ENCODE data around the gene PKNOX1.
"Not testable (repeated sequence)": the region's sequence is repeated elsewhere in the genome, so short reads cannot be mapped to it uniquely, and the experiment has no call there.

The PKNOX1 gene

DNA sequence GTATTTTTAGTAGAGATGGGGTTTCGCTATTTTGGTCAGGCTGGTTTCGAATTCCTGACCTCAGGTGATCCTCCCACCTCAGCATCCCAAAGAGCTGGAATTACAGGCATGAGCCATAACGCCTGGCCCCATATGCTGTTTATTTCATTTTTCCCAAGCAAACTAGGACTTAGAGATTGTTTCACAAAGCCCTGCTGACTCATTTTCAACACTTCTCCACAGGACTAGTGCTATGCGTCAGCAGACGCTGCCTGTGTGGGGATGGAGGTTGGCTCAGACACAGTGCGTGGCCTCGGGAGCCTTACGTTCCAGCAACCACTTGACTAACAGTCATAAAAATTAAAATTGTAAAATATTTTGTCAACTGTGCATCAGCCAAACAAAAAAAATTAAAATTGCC, 22.7 kb downstream of the PKNOX1 start:
- no peak overlapping the region for H3K9ac ChIP-seq (ENCODE audit: low read length)
- no peaks in the 10 kb centered on the region for H4K20me1 ChIP-seq (ENCODE audit: low read depth, low read length)
- H2AFZ ChIP-seq (ENCODE audit: low read depth, low read length, severe bottlenecking) = no peak overlapping the region
- no peaks in the 10 kb centered on the region for H3K27me3 ChIP-seq (ENCODE audit: low read length)
- TF ChIP-seq, protein P1, sequence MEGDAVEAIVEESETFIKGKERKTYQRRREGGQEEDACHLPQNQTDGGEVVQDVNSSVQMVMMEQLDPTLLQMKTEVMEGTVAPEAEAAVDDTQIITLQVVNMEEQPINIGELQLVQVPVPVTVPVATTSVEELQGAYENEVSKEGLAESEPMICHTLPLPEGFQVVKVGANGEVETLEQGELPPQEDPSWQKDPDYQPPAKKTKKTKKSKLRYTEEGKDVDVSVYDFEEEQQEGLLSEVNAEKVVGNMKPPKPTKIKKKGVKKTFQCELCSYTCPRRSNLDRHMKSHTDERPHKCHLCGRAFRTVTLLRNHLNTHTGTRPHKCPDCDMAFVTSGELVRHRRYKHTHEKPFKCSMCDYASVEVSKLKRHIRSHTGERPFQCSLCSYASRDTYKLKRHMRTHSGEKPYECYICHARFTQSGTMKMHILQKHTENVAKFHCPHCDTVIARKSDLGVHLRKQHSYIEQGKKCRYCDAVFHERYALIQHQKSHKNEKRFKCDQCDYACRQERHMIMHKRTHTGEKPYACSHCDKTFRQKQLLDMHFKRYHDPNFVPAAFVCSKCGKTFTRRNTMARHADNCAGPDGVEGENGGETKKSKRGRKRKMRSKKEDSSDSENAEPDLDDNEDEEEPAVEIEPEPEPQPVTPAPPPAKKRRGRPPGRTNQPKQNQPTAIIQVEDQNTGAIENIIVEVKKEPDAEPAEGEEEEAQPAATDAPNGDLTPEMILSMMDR (IDR thresholded peaks at IDR 0.05; ENCODE audit: insufficient read depth, low read length, poor library complexity, severe bottlenecking) = no peak
- TF ChIP-seq EZH2phosphoT487 (conservative IDR thresholded peaks at IDR 0.05; ENCODE audit: low read length) = no peak
- H3K27ac ChIP-seq (ENCODE audit: low read depth, low read length) = no peak overlapping the region
- H3K36me3 ChIP-seq (ENCODE audit: low read length) = no peaks in the 10 kb centered on the region
- H3K9me3 ChIP-seq (ENCODE audit: insufficient read depth, low read length) = no peaks in the 10 kb centered on the region; the same call in 1 of the 2 replicates
- no peak overlapping the region for H3K4me3 ChIP-seq (ENCODE audit: insufficient read depth, low read length, poor library complexity, severe bottlenecking)
- H3F3A ChIP-seq (ENCODE audit: insufficient read depth) = no peaks in the 10 kb centered on the region
- H3K9me2 ChIP-seq (replicated peaks; ENCODE audit: insufficient read depth, low read length) = no peaks in the 10 kb centered on the region
- H3K4me2 ChIP-seq (ENCODE audit: low read depth, low read length, poor library complexity, severe bottlenecking) = no peak overlapping the region
- no peaks in the 10 kb centered on the region for H3K79me2 ChIP-seq (ENCODE audit: insufficient read depth, low read length)

DNA sequence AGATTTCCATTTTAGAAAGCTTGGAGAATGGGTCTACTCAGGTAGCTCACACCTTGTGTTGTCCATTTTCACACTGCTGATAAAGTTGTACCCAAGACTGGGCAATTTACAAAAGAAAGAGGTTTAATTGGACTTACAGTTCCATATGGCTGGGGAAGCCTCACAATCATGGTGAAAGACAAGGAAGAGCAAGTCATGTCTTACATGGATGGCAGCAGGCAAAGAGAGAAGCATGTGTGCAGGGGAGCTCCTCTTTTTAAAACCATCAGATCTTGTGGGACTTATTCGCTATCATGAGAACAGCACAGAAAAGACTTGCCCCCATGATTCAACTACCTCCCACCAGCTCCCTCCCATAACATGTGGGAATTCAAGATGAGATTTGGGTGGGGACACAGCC, 23.6 kb downstream of the PKNOX1 start:
- not testable (repeated sequence) for H3K79me2 ChIP-seq (ENCODE audit: insufficient read depth, low read length); H3K9ac ChIP-seq (ENCODE audit: low read length); H3F3A ChIP-seq (ENCODE audit: insufficient read depth); H4K20me1 ChIP-seq (ENCODE audit: low read depth, low read length); H2AFZ ChIP-seq (ENCODE audit: low read depth, low read length, severe bottlenecking); H3K27me3 ChIP-seq (ENCODE audit: low read length); H3K4me2 ChIP-seq (ENCODE audit: low read depth, low read length, poor library complexity, severe bottlenecking); H3K27ac ChIP-seq (ENCODE audit: low read depth, low read length); H3K9me3 ChIP-seq (ENCODE audit: insufficient read depth, low read length); H3K36me3 ChIP-seq (ENCODE audit: low read length); H3K9me2 ChIP-seq (replicated peaks; ENCODE audit: insufficient read depth, low read length); H3K4me3 ChIP-seq (ENCODE audit: insufficient read depth, low read length, poor library complexity, severe bottlenecking)

DNA sequence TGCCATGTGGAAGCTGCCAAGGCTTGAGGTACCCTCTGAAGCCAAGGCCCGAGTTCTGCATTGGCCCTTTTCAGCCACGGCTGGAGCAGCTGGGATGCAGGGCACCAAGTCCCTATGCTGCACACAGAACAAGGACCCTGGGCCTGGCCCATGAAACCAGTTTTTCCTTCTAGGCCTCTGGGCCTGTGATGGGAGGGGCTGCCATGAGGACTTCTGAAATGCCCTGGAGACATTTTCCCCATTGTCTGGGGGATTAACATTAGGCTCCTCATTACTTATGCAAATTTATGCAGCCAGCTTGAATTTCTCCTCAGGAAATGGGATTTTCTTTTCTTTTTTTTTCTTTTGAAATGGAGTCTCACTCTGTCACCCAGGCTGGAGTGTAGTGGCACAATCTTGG, 24.8 kb downstream of the PKNOX1 start:
- not testable (repeated sequence) for H3K79me2 ChIP-seq (ENCODE audit: insufficient read depth, low read length); H3K27me3 ChIP-seq (ENCODE audit: low read length); H3K9me3 ChIP-seq (ENCODE audit: insufficient read depth, low read length); H3F3A ChIP-seq (ENCODE audit: insufficient read depth); H3K9ac ChIP-seq (ENCODE audit: low read length); H3K4me3 ChIP-seq (ENCODE audit: insufficient read depth, low read length, poor library complexity, severe bottlenecking); H3K36me3 ChIP-seq (ENCODE audit: low read length); H3K9me2 ChIP-seq (replicated peaks; ENCODE audit: insufficient read depth, low read length); H3K27ac ChIP-seq (ENCODE audit: low read depth, low read length); H2AFZ ChIP-seq (ENCODE audit: low read depth, low read length, severe bottlenecking); H4K20me1 ChIP-seq (ENCODE audit: low read depth, low read length); H3K4me2 ChIP-seq (ENCODE audit: low read depth, low read length, poor library complexity, severe bottlenecking)

DNA sequence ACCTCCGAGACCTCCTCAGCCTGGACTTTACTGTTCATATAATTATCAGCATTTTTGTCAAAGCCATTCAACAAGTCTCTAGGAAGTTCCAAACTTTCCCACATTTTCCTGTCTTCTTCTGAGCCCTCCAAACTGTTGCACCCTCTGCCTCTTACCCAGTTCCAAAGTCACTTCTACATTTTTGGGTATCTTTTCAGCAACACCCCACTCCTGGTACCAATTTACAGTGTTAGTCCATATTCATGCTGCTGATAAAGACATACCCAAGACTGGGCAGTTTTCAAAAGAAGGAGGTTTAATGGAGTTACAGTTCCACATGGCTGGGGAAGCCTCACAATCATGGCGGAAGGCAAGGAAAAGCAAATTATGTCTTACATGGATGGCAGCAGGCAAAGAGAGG, 25.7 kb downstream of the PKNOX1 start:
- not testable (repeated sequence) for H3K27me3 ChIP-seq (ENCODE audit: low read length); H3K27ac ChIP-seq (ENCODE audit: low read depth, low read length); H3K9ac ChIP-seq (ENCODE audit: low read length); H3K36me3 ChIP-seq (ENCODE audit: low read length); H4K20me1 ChIP-seq (ENCODE audit: low read depth, low read length); H3K4me2 ChIP-seq (ENCODE audit: low read depth, low read length, poor library complexity, severe bottlenecking); H3K4me3 ChIP-seq (ENCODE audit: insufficient read depth, low read length, poor library complexity, severe bottlenecking); H3F3A ChIP-seq (ENCODE audit: insufficient read depth); H3K9me2 ChIP-seq (replicated peaks; ENCODE audit: insufficient read depth, low read length); H3K79me2 ChIP-seq (ENCODE audit: insufficient read depth, low read length); H3K9me3 ChIP-seq (ENCODE audit: insufficient read depth, low read length); H2AFZ ChIP-seq (ENCODE audit: low read depth, low read length, severe bottlenecking)

DNA sequence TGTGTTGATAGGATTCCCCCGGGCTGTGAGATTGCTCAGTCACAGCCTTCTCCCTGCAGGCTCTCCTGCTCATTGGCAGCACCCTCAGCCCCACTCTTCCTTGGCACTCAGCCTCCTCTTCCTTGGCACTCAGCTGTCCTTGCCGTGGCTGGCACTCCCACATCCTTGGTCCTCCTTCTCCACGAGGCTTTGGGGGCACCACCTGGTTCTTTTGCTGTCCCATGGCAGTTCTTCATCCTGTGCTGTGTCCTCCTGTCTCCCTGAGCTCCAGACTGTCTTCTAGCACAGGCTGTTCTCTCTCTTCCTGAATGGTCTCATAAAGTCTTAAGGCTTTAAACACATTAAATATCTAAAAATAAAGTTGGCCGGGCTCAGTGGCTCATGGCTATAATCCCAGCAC, 27.0 kb downstream of the PKNOX1 start:
- no peak overlapping the region for H2AFZ ChIP-seq (ENCODE audit: low read depth, low read length, severe bottlenecking)
- no peaks in the 10 kb centered on the region for H4K20me1 ChIP-seq (ENCODE audit: low read depth, low read length)
- H3K36me3 ChIP-seq (ENCODE audit: low read length) = no peaks in the 10 kb centered on the region
- no peaks in the 10 kb centered on the region for H3K27me3 ChIP-seq (ENCODE audit: low read length)
- no peaks in the 10 kb centered on the region for H3K79me2 ChIP-seq (ENCODE audit: insufficient read depth, low read length)
- H3K4me2 ChIP-seq (ENCODE audit: low read depth, low read length, poor library complexity, severe bottlenecking) = no peak overlapping the region
- no peaks in the 10 kb centered on the region for H3K9me2 ChIP-seq (replicated peaks; ENCODE audit: insufficient read depth, low read length)
- no peaks in the 10 kb centered on the region; the same call in 1 of the 2 replicates for H3K9me3 ChIP-seq (ENCODE audit: insufficient read depth, low read length)
- no peaks in the 10 kb centered on the region for H3F3A ChIP-seq (ENCODE audit: insufficient read depth)
- no peak overlapping the region for H3K4me3 ChIP-seq (ENCODE audit: insufficient read depth, low read length, poor library complexity, severe bottlenecking)
- TF ChIP-seq, protein P1 (IDR thresholded peaks at IDR 0.05; ENCODE audit: insufficient read depth, low read length, poor library complexity, severe bottlenecking) = no peak
- TF ChIP-seq EZH2phosphoT487 (conservative IDR thresholded peaks at IDR 0.05; ENCODE audit: low read length) = no peak
- no peak overlapping the region for H3K9ac ChIP-seq (ENCODE audit: low read length)
- H3K27ac ChIP-seq (ENCODE audit: low read depth, low read length) = no peak overlapping the region
